PC-9 (cell line): ENCODE measurements around the gene COL13A1. TPM values are rescaled to one million over a fixed set of nuclear protein-coding genes. Genes with fewer than 3 reads are reported as not detected.

Source experiments
- BruUV-seq: library from RNA; stranded (reverse); fragments of 400-500 nt; replicated peaks from 2 replicates; lab custom pipeline; 2021; lab: Mats Ljungman, UMichigan
- CTCF ChIA-PET: fragments of 300-600 bp; sonication (Branson Sonifier 250); formaldehyde crosslinking; loops from one replicate; lab custom pipeline; 2022; ENCODE audit warnings: antibody characterized with exemption; lab: Charles Lee
- POLR2A ChIA-PET: fragments of 300-600 bp; sonication (Branson Sonifier 250); formaldehyde crosslinking; loops from one replicate; lab custom pipeline; 2022; ENCODE audit warnings: antibody characterized with exemption; ENCODE audit not compliant: unreplicated experiment; lab: Charles Lee
- DNase-seq, 2 experiments: peaks; one replicate each; pipeline versions ENCODE4 v3.0.0 to v3.0.0-alpha.2; 2015 to 2022; ENCODE audit warnings: mixed read lengths in 1 of 2
- H2AFZ ChIP-seq: fragments of 200-600 bp; sonication (generic); 2 replicates; pipeline ENCODE4 v1.8.1; 2017; ENCODE audit warnings: antibody characterized with exemption
- H3F3A ChIP-seq: fragments of 200-600 bp; sonication (generic); 2 replicates; pipeline ENCODE4 v1.8.1; 2017; ENCODE audit warnings: antibody characterized with exemption, mild to moderate bottlenecking, low read depth; ENCODE audit not compliant: insufficient read depth
- H3K27ac ChIP-seq: fragments of 200-600 bp; sonication (generic); 2 replicates; pipeline ENCODE4 v1.6.1; 2016; ENCODE audit warnings: mixed run types
- H3K27me3 ChIP-seq: fragments of 200-600 bp; sonication (generic); 2 replicates; pipeline ENCODE4 v1.6.1; 2016; ENCODE audit warnings: low read depth, mixed run types; ENCODE audit not compliant: insufficient read depth
- H3K36me3 ChIP-seq: fragments of 200-600 bp; sonication (generic); 2 replicates; pipeline ENCODE4 v1.6.1; 2016; ENCODE audit warnings: low read depth, mixed run types
- H3K4me1 ChIP-seq: fragments of 200-600 bp; sonication (generic); replicated peaks from 2 replicates; pipeline ENCODE4 v1.6.1; 2016; ENCODE audit warnings: mixed run types; ENCODE audit not compliant: insufficient read depth
- H3K4me2 ChIP-seq: fragments of 200-600 bp; sonication (generic); 2 replicates; pipeline ENCODE4 v1.6.1; 2017; ENCODE audit warnings: mixed run types
- H3K4me3 ChIP-seq: fragments of 200-600 bp; sonication (generic); 2 replicates; pipeline ENCODE4 v1.6.1; 2016; ENCODE audit warnings: mixed run types
- H3K79me2 ChIP-seq: fragments of 200-600 bp; sonication (generic); 2 replicates; pipeline ENCODE4 v1.6.1; 2017; ENCODE audit warnings: low read depth, mixed run types
- H3K9me2 ChIP-seq: fragments of 200-600 bp; sonication (generic); 2 replicates; pipeline ENCODE4 v1.8.1; 2017; ENCODE audit warnings: mild to moderate bottlenecking; ENCODE audit not compliant: insufficient read depth
- H3K9me3 ChIP-seq: fragments of 200-600 bp; sonication (generic); 2 replicates; pipeline ENCODE4 v1.8.1; 2016; ENCODE audit warnings: low read depth; ENCODE audit not compliant: insufficient read depth
- H4K20me1 ChIP-seq: fragments of 200-600 bp; sonication (generic); 2 replicates; pipeline ENCODE4 v1.8.1; 2017; ENCODE audit not compliant: insufficient read depth
- EZH2 ChIP-seq: fragments of 200-600 bp; sonication (generic); IDR thresholded peaks from 2 replicates; pipeline ENCODE4 v1.8.0; 2017; ENCODE audit warnings: antibody characterized with exemption, low read depth
- intact Hi-C: fragments of 100-400 bp; cut with micrococcal nuclease; formaldehyde crosslinking; loops from one replicate; pipeline ENCODE4 v1.10.0; 2022; ENCODE audit not compliant: unreplicated experiment
- total RNA-seq: library from RNA; stranded (reverse); gene quantifications from 2 replicates; pipeline ENCODE4 v1.2.3, GENCODE V29; 2021
- TF ChIP-seq, protein P1 (sequence below): fragments of 200-600 bp; sonication (generic); conservative IDR thresholded peaks from 2 replicates; pipeline ENCODE4 v1.6.1; 2017; ENCODE audit warnings: mixed run types, antibody characterized with exemption, mild to moderate bottlenecking, moderate library complexity

Gene COL13A1
- total RNA-seq, 1 experiment from 2014 or later: 1.6 TPM

DNA sequence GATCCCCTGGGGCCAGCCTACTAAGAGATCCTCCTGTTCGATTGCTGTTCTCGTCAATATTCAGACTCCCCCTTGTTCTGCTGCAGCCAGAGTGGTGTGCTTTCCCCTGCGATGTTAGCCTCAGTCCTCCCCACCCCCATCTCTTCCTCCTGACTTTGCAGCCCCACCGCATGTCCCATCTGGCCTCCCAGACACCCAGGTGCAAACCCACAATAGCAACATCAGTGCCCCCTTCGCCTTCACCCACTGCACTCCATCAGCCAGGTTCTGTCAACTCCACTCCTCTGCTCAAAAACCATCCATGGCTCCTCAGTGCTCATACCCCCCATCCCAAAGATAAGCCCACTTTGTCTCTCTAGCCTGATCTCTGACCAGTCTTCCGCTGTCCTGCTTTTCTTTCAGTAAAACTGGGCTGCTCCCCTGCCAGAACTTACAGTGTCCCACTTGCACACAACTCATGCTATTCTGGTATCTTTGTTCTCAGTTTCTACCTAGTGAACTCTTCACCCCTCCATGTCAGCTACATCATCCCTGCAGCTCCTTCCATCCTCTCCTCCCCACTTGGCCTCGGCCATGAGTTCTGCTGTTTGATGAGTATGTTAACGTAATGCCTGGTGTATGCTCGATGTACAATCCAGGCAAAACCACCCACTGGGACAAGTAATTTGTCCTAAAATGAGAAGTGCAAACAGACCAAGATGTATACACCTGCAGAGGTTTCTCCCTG, 26.6 kb downstream of the COL13A1 start:
- H3K27me3 ChIP-seq: no peaks in the 10 kb centered on the region
- DNase-seq: no peak
- ChIA-PET POLR2A (no interaction called here), CTCF (no interaction called here)
- no peaks in the 10 kb centered on the region for H3F3A ChIP-seq
- no peaks in the 10 kb centered on the region for H3K79me2 ChIP-seq
- H4K20me1 ChIP-seq: no peaks in the 10 kb centered on the region
- H3K4me2 ChIP-seq: no peak overlapping the region
- H3K4me1 ChIP-seq: no peaks in the 10 kb centered on the region
- no peak overlapping the region for H2AFZ ChIP-seq
- no peaks in the 10 kb centered on the region for H3K36me3 ChIP-seq
- H3K9me2 ChIP-seq: no peaks in the 10 kb centered on the region
- intact Hi-C loops: no loop called here
- TF ChIP-seq, protein P1, sequence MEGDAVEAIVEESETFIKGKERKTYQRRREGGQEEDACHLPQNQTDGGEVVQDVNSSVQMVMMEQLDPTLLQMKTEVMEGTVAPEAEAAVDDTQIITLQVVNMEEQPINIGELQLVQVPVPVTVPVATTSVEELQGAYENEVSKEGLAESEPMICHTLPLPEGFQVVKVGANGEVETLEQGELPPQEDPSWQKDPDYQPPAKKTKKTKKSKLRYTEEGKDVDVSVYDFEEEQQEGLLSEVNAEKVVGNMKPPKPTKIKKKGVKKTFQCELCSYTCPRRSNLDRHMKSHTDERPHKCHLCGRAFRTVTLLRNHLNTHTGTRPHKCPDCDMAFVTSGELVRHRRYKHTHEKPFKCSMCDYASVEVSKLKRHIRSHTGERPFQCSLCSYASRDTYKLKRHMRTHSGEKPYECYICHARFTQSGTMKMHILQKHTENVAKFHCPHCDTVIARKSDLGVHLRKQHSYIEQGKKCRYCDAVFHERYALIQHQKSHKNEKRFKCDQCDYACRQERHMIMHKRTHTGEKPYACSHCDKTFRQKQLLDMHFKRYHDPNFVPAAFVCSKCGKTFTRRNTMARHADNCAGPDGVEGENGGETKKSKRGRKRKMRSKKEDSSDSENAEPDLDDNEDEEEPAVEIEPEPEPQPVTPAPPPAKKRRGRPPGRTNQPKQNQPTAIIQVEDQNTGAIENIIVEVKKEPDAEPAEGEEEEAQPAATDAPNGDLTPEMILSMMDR: no peak
- no peak for TF ChIP-seq EZH2
- no peak overlapping the region for H3K4me3 ChIP-seq
- no peak overlapping the region for H3K27ac ChIP-seq
- no peaks in the 10 kb centered on the region for H3K9me3 ChIP-seq
- no TSS peak for BruUV-seq

DNA sequence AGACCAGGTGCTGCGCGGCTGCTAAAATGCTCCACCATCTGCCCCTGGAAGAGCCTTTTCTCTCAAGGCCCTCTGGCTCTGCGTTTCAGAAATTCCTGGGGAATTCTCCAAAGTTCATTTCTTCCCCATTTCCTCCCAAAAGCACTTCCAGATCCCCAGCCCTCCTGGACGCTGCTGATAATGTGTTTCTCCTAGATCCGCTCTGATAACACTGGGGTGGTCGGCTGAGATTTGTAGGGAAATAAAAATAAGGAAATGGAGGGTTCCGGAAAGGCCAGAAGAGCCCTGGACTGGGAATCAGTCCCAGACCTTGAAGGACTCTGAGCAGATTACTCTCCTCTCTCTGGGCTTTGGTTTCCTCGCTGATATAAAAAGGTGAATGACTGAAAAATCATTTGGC, 28.1 kb downstream of the COL13A1 start:
- CTCF ChIA-PET: interaction anchor here (0.7 kb wide), 1 partner anchor 29 kb away, joined by 5 read pairs; no protein-coding TSS in a partner anchor
- Histone ChIP-seq H3K9me2 (no peaks in the 10 kb centered on the region), H3K4me3 (no peak overlapping the region), H3K4me2 (no peak overlapping the region), H3K79me2 (no peaks in the 10 kb centered on the region), H3K4me1 (no peaks in the 10 kb centered on the region), H3K27ac (no peak overlapping the region), H3F3A (no peaks in the 10 kb centered on the region), H4K20me1 (no peaks in the 10 kb centered on the region), H3K9me3 (no peaks in the 10 kb centered on the region), H3K27me3 (no peaks in the 10 kb centered on the region), H2AFZ (no peak overlapping the region), H3K36me3 (no peaks in the 10 kb centered on the region)
- no peak for DNase-seq
- no TSS peak for BruUV-seq
- intact Hi-C loops: no loop called here
- POLR2A ChIA-PET: no interaction called here
- no peak for TF ChIP-seq EZH2
- TF ChIP-seq, protein P1: no peak

DNA sequence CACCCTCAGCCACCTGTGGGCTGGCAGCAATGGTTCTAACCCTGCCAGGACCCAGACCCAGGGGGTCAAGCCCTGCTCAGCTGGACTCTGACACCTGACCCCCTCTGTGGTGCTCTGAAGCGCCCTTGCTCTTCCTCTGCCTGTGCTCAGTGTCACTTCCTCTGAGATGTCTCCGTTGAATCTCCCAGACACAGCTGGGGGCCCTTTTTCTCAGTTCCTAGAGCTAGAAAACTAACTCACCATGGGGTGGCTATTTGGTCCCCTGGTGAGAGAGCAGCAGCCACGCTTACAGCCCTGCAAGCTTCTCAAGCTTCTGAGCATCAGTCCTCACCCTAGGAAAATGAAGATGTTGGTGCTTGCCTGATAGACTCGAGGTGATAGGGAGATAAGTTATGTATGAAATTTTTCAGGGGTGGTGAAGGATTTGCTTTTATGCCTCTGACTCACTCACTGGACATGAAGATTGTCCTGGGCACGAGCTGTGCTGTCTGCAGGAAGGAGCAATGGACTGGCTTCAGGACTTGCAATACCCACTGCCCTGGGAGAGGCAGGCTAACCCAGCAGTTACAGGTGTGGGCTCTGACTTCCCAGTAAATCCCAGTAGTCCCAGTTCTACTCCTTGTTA, 29.6 kb downstream of the COL13A1 start:
- TF ChIP-seq, protein P1: no peak
- TF ChIP-seq EZH2: no peak
- H3K9me3 ChIP-seq: no peaks in the 10 kb centered on the region
- H4K20me1 ChIP-seq: no peaks in the 10 kb centered on the region
- no peak for DNase-seq
- no peak overlapping the region for H3K27ac ChIP-seq
- ChIA-PET CTCF (no interaction called here), POLR2A (no interaction called here)
- no peaks in the 10 kb centered on the region for H3K79me2 ChIP-seq
- H3F3A ChIP-seq: no peaks in the 10 kb centered on the region
- no peaks in the 10 kb centered on the region for H3K36me3 ChIP-seq
- H3K4me1 ChIP-seq: 0 out of 2 replicates have a peak, but pooled peaks cover under 1% of the 10 kb centered on the region
- H3K4me3 ChIP-seq: no peak overlapping the region
- no peak overlapping the region for H3K4me2 ChIP-seq
- no peak overlapping the region for H2AFZ ChIP-seq
- H3K9me2 ChIP-seq: no peaks in the 10 kb centered on the region
- intact Hi-C loops: no loop called here
- no peaks in the 10 kb centered on the region for H3K27me3 ChIP-seq
- no TSS peak for BruUV-seq
